Keratinocyte (primary cell): ENCODE measurements around the gene GNB1L. TPM values are rescaled to one million over a fixed set of nuclear protein-coding genes. Genes with fewer than 3 reads are reported as not detected.

Experiments used
- DNase-seq: peaks from one replicate; pipeline ENCODE4 v3.0.0-alpha.2; 2011; ENCODE audit warnings: low read depth, missing footprints, low spot score
- FAIRE-seq: peaks from 2 replicates; lab custom pipeline; 2011; peaks lifted over from hg19 to GRCh38; lab: Jason Lieb, UNC
- H2AFZ ChIP-seq: 2 replicates; pipeline ENCODE4 v1.6.0; 2012; ENCODE audit warnings: low read length, control low read depth, inconsistent platforms; ENCODE audit not compliant: control insufficient read depth
- H3K27ac ChIP-seq: 2 replicates; pipeline ENCODE4 v1.5.1; 2011; ENCODE audit warnings: low read length; ENCODE audit not compliant: control insufficient read depth, insufficient read depth
- H3K27me3 ChIP-seq: 3 replicates; pipeline ENCODE4 v1.6.0; 2011; ENCODE audit warnings: low read length; ENCODE audit not compliant: control insufficient read depth, insufficient read depth; ENCODE audit errors: extremely low read depth
- H3K36me3 ChIP-seq, 2 experiments: 2 replicates in 1 of 2; 3 replicates in 1 of 2; pipeline ENCODE4 v1.5.1; 2011; ENCODE audit warnings: low read length in 2 of 2, mild to moderate bottlenecking in 1 of 2; ENCODE audit not compliant: control insufficient read depth in 2 of 2, insufficient read depth in 2 of 2; ENCODE audit errors: extremely low read depth in 1 of 2
- H3K4me1 ChIP-seq: 3 replicates; pipeline ENCODE4 v1.5.1; 2011; ENCODE audit warnings: low read length; ENCODE audit not compliant: control insufficient read depth, insufficient read depth; ENCODE audit errors: extremely low read depth
- H3K4me2 ChIP-seq: 3 replicates; pipeline ENCODE4 v1.6.0; 2011; ENCODE audit warnings: low read depth, low read length; ENCODE audit not compliant: control insufficient read depth, insufficient read depth; ENCODE audit errors: extremely low read depth
- H3K4me3 ChIP-seq, 3 experiments: fragments of 200-600 bp in 1 of 3; sonication (generic) in 1 of 3; 2 replicates in 2 of 3; 3 replicates in 1 of 3; pipeline ENCODE4 v1.5.1; 2011 to 2016; ENCODE audit warnings: low read length in 3 of 3, mild to moderate bottlenecking in 3 of 3, control low read depth in 2 of 3, inconsistent platforms in 1 of 3, low read depth in 1 of 3, mixed read lengths in 1 of 3, mixed run types in 1 of 3, moderate library complexity in 1 of 3; ENCODE audit not compliant: control insufficient read depth in 2 of 3, insufficient read depth in 2 of 3; ENCODE audit errors: extremely low read depth in 1 of 3
- H3K79me2 ChIP-seq: 2 replicates; pipeline ENCODE4 v1.6.0; 2012; ENCODE audit warnings: low read length; ENCODE audit not compliant: control insufficient read depth, insufficient read depth
- H3K9ac ChIP-seq: 3 replicates; pipeline ENCODE4 v1.6.0; 2011; ENCODE audit warnings: low read length; ENCODE audit not compliant: control insufficient read depth, insufficient read depth; ENCODE audit errors: extremely low read depth
- H3K9me1 ChIP-seq: 3 replicates; pipeline ENCODE4 v1.6.0; 2011; ENCODE audit warnings: low read length; ENCODE audit not compliant: control insufficient read depth, insufficient read depth; ENCODE audit errors: extremely low read depth
- H3K9me3 ChIP-seq: 2 replicates; pipeline ENCODE4 v1.5.1; 2012; ENCODE audit warnings: low read depth, low read length; ENCODE audit not compliant: control insufficient read depth
- H4K20me1 ChIP-seq: 3 replicates; pipeline ENCODE4 v1.6.0; 2011; ENCODE audit warnings: low read length; ENCODE audit not compliant: control insufficient read depth, insufficient read depth; ENCODE audit errors: extremely low read depth
- CTCF ChIP-seq, 3 experiments: IDR thresholded peaks in 1 of 3; conservative IDR thresholded peaks in 1 of 3; optimal IDR thresholded peaks in 1 of 3; 2 replicates in 2 of 3; 3 replicates in 1 of 3; pipeline versions ENCODE3 to v1.5.1; 2011; ENCODE audit warnings: low read length in 3 of 3, mild to moderate bottlenecking in 3 of 3, moderate library complexity in 2 of 3, control low read depth in 1 of 3, inconsistent platforms in 1 of 3; ENCODE audit not compliant: insufficient read depth in 2 of 3; ENCODE audit errors: extremely low read depth in 1 of 3
- EZH2 ChIP-seq: IDR thresholded peaks from one replicate; pipeline ENCODE4 v1.6.1; 2012; ENCODE audit warnings: inconsistent platforms, mild to moderate bottlenecking, low read length, moderate library complexity
- dilution Hi-C: fragments of 300-500 bp; cut with MboI; formaldehyde crosslinking; loops from one replicate; pipeline ENCODE4 v1.7.0; 2020; ENCODE audit warnings: low sequenced_read_pairs; ENCODE audit not compliant: extremely low pct_ligation_motif_present
- polyA plus RNA-seq, 5 experiments: library from polyadenylated mRNA; depleted of rRNA in 3 of 5; stranded (reverse) in 3 of 5; stranded (forward) in 1 of 5; unstranded in 1 of 5; fragments of >200 nt; gene quantifications; 1 replicate in 1 of 5; 2 replicates in 3 of 5; 3 replicates in 1 of 5; pipeline versions ENCODE4 v1.2.1 to v1.2.3, GENCODE V29; 2011 to 2012; ENCODE audit warnings: missing spikeins in 2 of 5, low read depth in 1 of 5, low replicate concordance in 1 of 5

GNB1L gene
- polyA plus RNA-seq, 1 donor (not counting 4 experiments of a cell fraction or from before 2014, with no cell fraction given): 2.0 TPM

- H3K36me3 ChIP-seq: peaks cover 14 to 28% of the 10 kb centered on the region in 2 experiments
- H3K4me1 ChIP-seq: peaks cover 66% of the 10 kb centered on the region
- H3K4me2 ChIP-seq: peak overlapping the region; percentile 33
- peaks cover 35% of the 10 kb centered on the region for H3K79me2 ChIP-seq
- peaks cover 9% of the 10 kb centered on the region for H4K20me1 ChIP-seq
- peak overlapping the region; percentile 21 for H3K27ac ChIP-seq
- no peak overlapping the region for H3K9ac ChIP-seq
- H3K27me3 ChIP-seq: no peaks in the 10 kb centered on the region
- DNase-seq (no peak), FAIRE-seq (peak; percentile 74)
- dilution Hi-C loops: no loop called here
- H3K9me1 ChIP-seq: peaks cover 2% of the 10 kb centered on the region
- TF ChIP-seq CTCF (optimal IDR thresholded peaks at IDR 0.05 in 1 of 3, IDR thresholded peaks at IDR 0.05 in 1 of 3, conservative IDR thresholded peaks at IDR 0.05 in 1 of 3; ENCODE audit: extremely low read depth in 1 of 3, insufficient read depth in 2 of 3, low read length in 3 of 3) (no peak), EZH2 (no peak)
- no peak overlapping the region for H3K4me3 ChIP-seq
- no peak overlapping the region for H2AFZ ChIP-seq
- H3K9me3 ChIP-seq: no peaks in the 10 kb centered on the region
Observed at GRCh38 chr22:19848298-19849224, 6.1 kb downstream of the GNB1L start.

- peaks cover 22% of the 10 kb centered on the region for H3K79me2 ChIP-seq
- no peak overlapping the region for H3K9ac ChIP-seq
- H3K36me3 ChIP-seq: peaks cover 14 to 27% of the 10 kb centered on the region in 2 experiments
- no peaks in the 10 kb centered on the region for H3K27me3 ChIP-seq
- DNase-seq (no peak), FAIRE-seq (no peak)
- peaks cover 3% of the 10 kb centered on the region for H4K20me1 ChIP-seq
- H3K4me1 ChIP-seq: peaks cover 62% of the 10 kb centered on the region
- H3K4me3 ChIP-seq: no peak overlapping the region
- H3K27ac ChIP-seq: no peak overlapping the region
- no peak for TF ChIP-seq CTCF (optimal IDR thresholded peaks at IDR 0.05 in 1 of 3, IDR thresholded peaks at IDR 0.05 in 1 of 3, conservative IDR thresholded peaks at IDR 0.05 in 1 of 3; ENCODE audit: extremely low read depth in 1 of 3, insufficient read depth in 2 of 3, low read length in 3 of 3)
- TF ChIP-seq EZH2: no peak
- no peak overlapping the region for H3K4me2 ChIP-seq
- dilution Hi-C loops: no loop called here
- H2AFZ ChIP-seq: no peak overlapping the region
- H3K9me3 ChIP-seq: no peaks in the 10 kb centered on the region
- H3K9me1 ChIP-seq: peaks cover 2% of the 10 kb centered on the region
Observed at GRCh38 chr22:19847345-19847632, 7.4 kb downstream of the GNB1L start.
